Adrenal gland (tissue), 12 donors: ENCODE results near the gene SLC22A16. TPM values are rescaled to one million over a fixed set of nuclear protein-coding genes. Genes with fewer than 3 reads are reported as not detected.

Experiments
- DNase-seq, 7 donors: peaks; one replicate each; pipeline ENCODE4 v3.0.0-alpha.2; 2019 to 2020
- H3K27ac ChIP-seq, 5 donors: fragments of 200-600 bp; sonication (generic) in 4 of 5; 1 replicate in 3 of 5; 2 replicates in 2 of 5; pipeline versions ENCODE4 v1.5.1 to v1.8.0; 2016 to 2020; ENCODE audit warnings: mild to moderate bottlenecking in 1 of 5
- H3K27me3 ChIP-seq: fragments of 200-600 bp; 2 replicates; pipeline ENCODE4 v1.8.0; 2021
- H3K36me3 ChIP-seq, 2 donors: fragments of 200-600 bp; replicated peaks in 1 of 2; 1 replicate in 1 of 2; 2 replicates in 1 of 2; pipeline versions ENCODE4 v1.5.1 to v1.8.0; 2018 to 2022
- H3K4me1 ChIP-seq, 2 donors: fragments of 200-600 bp; replicated peaks in 1 of 2; 1 replicate in 1 of 2; 2 replicates in 1 of 2; pipeline versions ENCODE4 v1.5.1 to v1.8.0; 2018 to 2021
- H3K4me3 ChIP-seq, 4 donors: fragments of 200-600 bp; sonication (generic) in 3 of 4; one replicate each; pipeline ENCODE4 v1.5.1; 2016 to 2018
- H3K9me3 ChIP-seq, 3 donors: fragments of 200-600 bp; sonication (generic) in 1 of 3; replicated peaks in 1 of 3; 1 replicate in 2 of 3; 2 replicates in 1 of 3; pipeline versions ENCODE4 v1.5.1 to v1.8.0; 2016 to 2021
- CTCF ChIP-seq, 6 experiments: fragments of 450-650 bp in 4 of 6; fragments of 200-600 bp in 2 of 6; sonication (generic) in 1 of 6; IDR thresholded peaks; 1 replicate in 5 of 6; 2 replicates in 1 of 6; pipeline versions ENCODE4 v1.5.1 to v1.8.0; 2016 to 2021; ENCODE audit warnings: antibody characterized with exemption in 6 of 6, mild to moderate bottlenecking in 2 of 6, moderate library complexity in 1 of 6
- POLR2A ChIP-seq, 2 donors: fragments of 450-650 bp; IDR thresholded peaks; one replicate each; pipeline ENCODE4 v1.6.1; 2017; ENCODE audit warnings: antibody characterized with exemption in 2 of 2, mild to moderate bottlenecking in 2 of 2, moderate library complexity in 1 of 2
- WGBS, 4 donors: extraction: QIAGEN DNeasy Blood & Tissue Kit in 2 of 4; methylation state at CpG; one replicate each; pipeline versions ENCODE4 v1.1.5 to v1.1.7; 2013 to 2017; 5-methylcytosine and 5-hydroxymethylcytosine counted together
- intact Hi-C, 2 donors: fragments of 100-400 bp; cut with DNase I; formaldehyde crosslinking; loops; one replicate each; pipeline versions ENCODE4 v1.14.1 to v1.15.0; 2022 to 2023
- polyA plus RNA-seq, 3 donors: library from polyadenylated mRNA; stranded (reverse); fragments of 200-250 nt in 2 of 3; fragments of 350-450 nt in 1 of 3; fragmentation: Illumina TruSeq in 1 of 3; extraction: RNeasy Lipid Tissue Mini Kit (QIAGEN cat#74804) in 1 of 3; gene quantifications; one replicate each; pipeline ENCODE4 v1.2.3, GENCODE V29; 2013 to 2014
- total RNA-seq, 9 donors: library from RNA; depleted of rRNA in 4 of 9; stranded (reverse); fragments of >200 nt in 4 of 9; fragments of 120-200 nt in 1 of 9; fragmentation: NEBNext Ultra II Directional in 1 of 9; extraction: Animal tissue kit (Norgen Biotek cat#: 25700) in 1 of 9; gene quantifications; one replicate each; pipeline versions ENCODE4 v1.1.0 to v1.2.4, GENCODE V29; 2013 to 2023
- donor health status: healthy with polysubstance abuse.
- donor health status: Bipolar disorder and iron deficiency.
- donor health status: DM: yes; HTN: yes; CAD: no.
- donor health status: DM: no; HTN: no; CAD: no.
- donor health status: DM: no; HTN: no; CAD: no.
- donor health status: DM: yes; HTN: yes; CAD: no.

The SLC22A16 gene
- total and polyA plus RNA-seq, 12 donors, result 0.11 to 1.6 (median 0.34) TPM; not detected in 7

- intact Hi-C loops, result no loop called here
- no peak overlapping the region for H3K27ac ChIP-seq
- TF ChIP-seq CTCF (IDR thresholded peaks at IDR 0.05) (no peak), POLR2A (IDR thresholded peaks at IDR 0.05) (no peak)
- H3K36me3 ChIP-seq, result no peaks in the 10 kb centered on the region
- no peak for DNase-seq
- H3K27me3 ChIP-seq, result no peaks in the 10 kb centered on the region
- H3K4me1 ChIP-seq, result peaks cover 10 to 11% of the 10 kb centered on the region in 2 donors
- no peaks in the 10 kb centered on the region for H3K9me3 ChIP-seq
- whole genome bisulfite sequencing, 4 donors, result 63 to 82% (median 73%) methylated on average over 4 of the region's 4 CpGs
- no peak overlapping the region for H3K4me3 ChIP-seq
These were observed 65.9 kb downstream of the SLC22A16 start for GRCh38 chr6:110410511-110410910.

- Histone ChIP-seq H3K4me1 (peaks cover 6 to 8% of the 10 kb centered on the region in 2 donors), H3K9me3 (no peaks in the 10 kb centered on the region), H3K27me3 (no peaks in the 10 kb centered on the region), H3K4me3 (no peak overlapping the region), H3K36me3 (no peaks in the 10 kb centered on the region), H3K27ac (no peak overlapping the region)
- DNase-seq, result no peak
- TF ChIP-seq POLR2A (IDR thresholded peaks at IDR 0.05) (no peak), CTCF (IDR thresholded peaks at IDR 0.05) (no peak)
- intact Hi-C loops, result no loop called here
These were observed 66.6 kb downstream of the SLC22A16 start for GRCh38 chr6:110409794-110410193.

GRCh38 chr6:110408901-110409300 is 67.5 kb downstream of the SLC22A16 start:
- H3K27ac ChIP-seq, result no peak overlapping the region
- no peak for DNase-seq
- H3K4me1 ChIP-seq, result peaks cover 4 to 5% of the 10 kb centered on the region in 2 donors
- 75 to 85% (median 79%) methylated on average over 4 to 6 of the region's 6 CpGs for WGBS, 4 donors
- H3K9me3 ChIP-seq, result no peaks in the 10 kb centered on the region
- no peaks in the 10 kb centered on the region for H3K36me3 ChIP-seq
- intact Hi-C loops, result no loop called here
- H3K27me3 ChIP-seq, result no peaks in the 10 kb centered on the region
- H3K4me3 ChIP-seq, result no peak overlapping the region
- TF ChIP-seq POLR2A (IDR thresholded peaks at IDR 0.05), result no peak
- no peak for TF ChIP-seq CTCF (IDR thresholded peaks at IDR 0.05)

GRCh38 chr6:110404607-110405006 is 71.8 kb downstream of the SLC22A16 start:
- peak in 3 of 7 donors; percentile 30 to 48 (median 32) for DNase-seq
- Histone ChIP-seq H3K4me1 (peaks cover 4 to 5% of the 10 kb centered on the region in 2 donors), H3K9me3 (no peaks in the 10 kb centered on the region), H3K4me3 (no peak overlapping the region), H3K27me3 (no peaks in the 10 kb centered on the region), H3K36me3 (no peaks in the 10 kb centered on the region), H3K27ac (no peak overlapping the region)
- TF ChIP-seq POLR2A (IDR thresholded peaks at IDR 0.05) (no peak), CTCF (IDR thresholded peaks at IDR 0.05) (no peak)
- WGBS, 4 donors, result 25 to 49% (median 32%) methylated on average over 8 of the region's 8 CpGs
- intact Hi-C loops, result no loop called here
